Upper lobe of right lung (tissue), 1 donor: ENCODE data around the gene PUDP. TPM values are rescaled to one million over a fixed set of nuclear protein-coding genes. Genes with fewer than 3 reads are reported as not detected.

ENCODE experiments used
- ATAC-seq: fragments of 200-7000 bp; cut with Tn5 transposase; one replicate; pipeline ENCODE4 v1.9.1; 2020; ENCODE audit warnings: mild to moderate bottlenecking, moderate library complexity
- DNase-seq: peaks from one replicate; pipeline ENCODE4 v3.0.0-alpha.2; 2020
- H3K27ac ChIP-seq: fragments of 200-600 bp; one replicate; pipeline ENCODE4 v1.8.0; 2022
- H3K27me3 ChIP-seq: fragments of 200-600 bp; one replicate; pipeline ENCODE4 v1.8.0; 2022; ENCODE audit warnings: mild to moderate bottlenecking
- H3K36me3 ChIP-seq: fragments of 200-600 bp; one replicate; pipeline ENCODE4 v1.8.0; 2022
- H3K4me1 ChIP-seq: fragments of 200-600 bp; one replicate; pipeline ENCODE4 v1.8.0; 2022
- H3K4me3 ChIP-seq: fragments of 200-600 bp; one replicate; pipeline ENCODE4 v1.8.0; 2022; ENCODE audit warnings: mild to moderate bottlenecking
- H3K9me3 ChIP-seq: fragments of 200-600 bp; one replicate; pipeline ENCODE4 v1.8.0; 2022
- CTCF ChIP-seq: fragments of 200-600 bp; IDR thresholded peaks from one replicate; pipeline ENCODE4 v1.8.0; 2022; ENCODE audit warnings: antibody characterized with exemption
- intact Hi-C: fragments of 100-400 bp; cut with DNase I; formaldehyde crosslinking; loops from one replicate; pipeline ENCODE4 v1.11.0; 2022
- total RNA-seq: library from RNA; stranded (reverse); fragmentation: NEBNext Ultra II Directional; extraction: Animal tissue kit (Norgen Biotek cat#: 25700); gene quantifications from one replicate; pipeline ENCODE4 v1.2.1, GENCODE V29; 2021
- donor health status: DM: no; HTN: yes; CAD: no; lungs with severe emphysema.

The PUDP gene
- total RNA-seq, 1 donor from 2014 or later: 17.5 TPM

- Histone ChIP-seq H3K4me1 (peaks cover under 1% of the 10 kb centered on the region), H3K9me3 (no peaks in the 10 kb centered on the region), H3K4me3 (no peak overlapping the region), H3K27me3 (no peaks in the 10 kb centered on the region), H3K27ac (no peak overlapping the region), H3K36me3 (no peaks in the 10 kb centered on the region)
- TF ChIP-seq CTCF: no peak
- DNase-seq (no peak), ATAC-seq (no peak)
- intact Hi-C loops: no loop called here
These were observed 32.4 kb downstream of the PUDP start for GRCh38 chrX:7115557-7115956.

DNA sequence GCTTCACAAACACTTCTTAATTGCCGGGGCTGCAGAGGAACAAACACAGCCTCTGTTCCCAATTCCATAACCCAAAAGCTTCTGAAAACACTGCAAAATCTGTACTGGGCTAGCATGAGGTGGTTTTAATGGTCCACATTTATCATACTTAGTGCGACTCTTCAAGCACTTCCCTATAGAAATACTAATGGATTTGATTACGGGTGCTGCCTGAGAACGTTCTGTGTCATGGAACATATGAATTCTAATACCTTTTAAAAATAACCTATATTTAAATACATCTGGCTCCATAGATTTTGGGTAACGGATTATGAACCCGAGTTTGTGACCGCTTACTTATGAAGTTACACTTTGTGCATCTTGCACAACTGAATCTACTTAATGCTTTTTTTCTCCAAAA is 35.9 kb downstream of the PUDP start:
- DNase-seq (no peak), ATAC-seq (no peak)
- H3K27ac ChIP-seq: no peak overlapping the region
- intact Hi-C loops: no loop called here
- no peak overlapping the region for H3K4me3 ChIP-seq
- H3K4me1 ChIP-seq: no peaks in the 10 kb centered on the region
- TF ChIP-seq CTCF: no peak
- H3K36me3 ChIP-seq: no peaks in the 10 kb centered on the region
- no peaks in the 10 kb centered on the region for H3K27me3 ChIP-seq
- no peaks in the 10 kb centered on the region for H3K9me3 ChIP-seq

- H3K27me3 ChIP-seq: no peaks in the 10 kb centered on the region
- ATAC-seq (no peak), DNase-seq (no peak)
- no peaks in the 10 kb centered on the region for H3K36me3 ChIP-seq
- TF ChIP-seq CTCF: no peak
- H3K27ac ChIP-seq: no peak overlapping the region
- no peaks in the 10 kb centered on the region for H3K9me3 ChIP-seq
- no peaks in the 10 kb centered on the region for H3K4me1 ChIP-seq
- intact Hi-C loops: no loop called here
- H3K4me3 ChIP-seq: no peak overlapping the region
These were observed 36.4 kb downstream of the PUDP start for GRCh38 chrX:7111518-7111917.

DNA sequence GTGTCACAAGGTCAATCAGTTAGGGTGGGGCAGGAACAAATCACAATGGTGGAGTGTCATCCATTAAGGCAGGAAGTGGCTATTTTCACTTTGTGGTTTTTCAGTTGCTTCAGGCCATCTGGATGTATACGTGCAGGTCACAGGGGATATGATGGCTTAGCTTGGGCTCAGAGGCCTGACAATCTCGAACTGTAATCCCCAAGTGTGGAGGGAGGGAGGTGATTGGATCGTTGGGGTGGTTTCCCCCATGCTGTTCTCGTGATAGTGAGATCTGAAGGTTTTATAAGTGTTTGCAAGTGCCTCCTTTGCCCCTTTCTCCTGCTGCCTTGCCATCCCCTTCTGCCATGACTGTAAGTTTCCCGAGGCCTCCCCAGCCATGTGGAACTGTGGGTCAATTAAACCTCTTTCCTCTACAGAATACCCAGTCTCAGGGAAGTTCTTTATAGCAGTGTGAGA is 37.1 kb downstream of the PUDP start:
- intact Hi-C loops: no loop called here
- Histone ChIP-seq H3K4me3 (no peak overlapping the region), H3K4me1 (no peaks in the 10 kb centered on the region), H3K9me3 (no peaks in the 10 kb centered on the region), H3K27ac (no peak overlapping the region), H3K27me3 (no peaks in the 10 kb centered on the region), H3K36me3 (no peaks in the 10 kb centered on the region)
- ATAC-seq: no peak
- DNase-seq: no peak
- TF ChIP-seq CTCF: no peak

DNA sequence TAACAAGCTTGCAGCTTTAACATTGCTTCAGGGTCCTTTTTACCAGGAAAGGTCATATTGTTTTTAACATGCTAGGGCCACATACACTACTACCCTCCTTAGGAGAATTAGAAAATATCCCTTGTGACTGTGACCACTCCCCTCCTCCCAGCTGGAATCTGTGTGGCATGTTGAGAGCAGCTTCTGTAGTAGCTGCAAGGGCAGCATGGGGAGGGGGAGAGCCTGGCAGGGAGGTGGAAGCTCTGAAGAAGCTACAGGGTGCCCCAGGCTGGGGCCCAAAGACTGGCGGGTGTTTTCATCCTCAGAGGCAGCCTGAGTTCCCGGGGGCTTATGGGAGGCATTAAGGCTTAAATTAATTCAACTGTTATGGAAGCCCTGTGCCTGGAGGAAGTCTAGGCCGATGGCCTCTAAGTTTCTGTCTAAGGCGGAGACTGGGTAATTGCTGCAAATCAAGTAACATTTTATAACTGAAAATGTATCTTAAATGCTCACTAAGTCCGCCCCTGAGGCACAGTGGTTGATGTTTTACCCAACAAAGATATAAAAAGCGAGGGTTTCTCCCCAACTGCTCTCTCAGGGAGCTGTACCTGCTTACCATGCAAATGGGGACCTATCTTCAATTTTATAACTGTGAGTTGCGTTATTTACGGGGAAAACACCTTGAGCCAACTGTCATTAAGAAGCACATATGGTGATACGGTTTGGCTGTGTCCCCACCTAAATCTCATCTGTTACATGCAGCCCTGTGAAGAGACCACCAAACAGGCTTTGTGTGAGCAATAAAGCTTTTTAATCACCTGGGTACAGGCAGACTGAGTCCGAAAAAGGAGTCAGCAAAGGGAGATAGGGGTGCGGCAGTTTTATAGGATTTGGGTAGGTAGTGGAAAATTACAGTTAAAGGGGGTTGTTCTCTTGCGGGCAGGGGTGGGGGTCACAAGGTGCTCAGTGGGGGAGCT is 37.8 kb downstream of the PUDP start:
- intact Hi-C loops: no loop called here
- peak; percentile 35 for ATAC-seq

More for the DNA sequence above, 37.8 kb downstream of the PUDP start:
- peak overlapping the region; percentile 3 for H3K27ac ChIP-seq
- no peaks in the 10 kb centered on the region for H3K27me3 ChIP-seq
- H3K36me3 ChIP-seq: no peaks in the 10 kb centered on the region
- no peaks in the 10 kb centered on the region for H3K9me3 ChIP-seq
- no peaks in the 10 kb centered on the region for H3K4me1 ChIP-seq
- DNase-seq: no peak
- TF ChIP-seq CTCF: no peak
- no peak overlapping the region for H3K4me3 ChIP-seq
